Measurements from ENCODE around the gene TAGLN.
"Not testable (repeated sequence)": the region's sequence is repeated elsewhere in the genome, so short reads cannot be mapped to it uniquely, and the experiment has no call there.

Gene TAGLN

GRCh38 chr11:117180661-117181585 is 18.2 kb upstream of the TAGLN start:
- Histone ChIP-seq H2AFZ (ENCODE audit: low read depth) (no peak overlapping the region), H3K4me2 (no peak overlapping the region)

GRCh38 chr11:117181586-117182550 is 17.3 kb upstream of the TAGLN start:
- no peak for TF ChIP-seq CTCF (conservative IDR thresholded peaks at IDR 0.05; ENCODE audit: low read depth, low read length)
- Histone ChIP-seq H3K4me1 (ENCODE audit: low read depth, poor library complexity, severe bottlenecking) (peaks cover 19% of the 10 kb centered on the region), H3K79me2 (ENCODE audit: insufficient read depth, low read depth) (no peaks in the 10 kb centered on the region), H4K20me1 (ENCODE audit: insufficient read depth) (no peaks in the 10 kb centered on the region), H3K4me3 (IDR thresholded peaks at IDR 0.05; ENCODE audit: insufficient read depth, low read depth, low read length) (no peak overlapping the region), H2AFZ (ENCODE audit: low read depth) (no peak overlapping the region), H3K4me2 (no peak overlapping the region), H3K27me3 (ENCODE audit: insufficient read depth, low read depth) (no peaks in the 10 kb centered on the region), H3K36me3 (ENCODE audit: insufficient read depth) (no peaks in the 10 kb centered on the region), H3K27ac (no peak overlapping the region), H3K9ac (no peak overlapping the region)

More at GRCh38 chr11:117180661-117181585, 18.2 kb upstream of the TAGLN start:
- no peak for TF ChIP-seq CTCF (conservative IDR thresholded peaks at IDR 0.05; ENCODE audit: low read depth, low read length)
- Histone ChIP-seq H4K20me1 (ENCODE audit: insufficient read depth) (no peaks in the 10 kb centered on the region), H3K36me3 (ENCODE audit: insufficient read depth) (no peaks in the 10 kb centered on the region), H3K27ac (no peak overlapping the region), H3K4me3 (IDR thresholded peaks at IDR 0.05; ENCODE audit: insufficient read depth, low read depth, low read length) (no peak overlapping the region), H3K4me1 (ENCODE audit: low read depth, poor library complexity, severe bottlenecking) (peaks cover 19% of the 10 kb centered on the region), H3K27me3 (ENCODE audit: insufficient read depth, low read depth) (no peaks in the 10 kb centered on the region), H3K79me2 (ENCODE audit: insufficient read depth, low read depth) (no peaks in the 10 kb centered on the region), H3K9ac (no peak overlapping the region)

- no peak overlapping the region for H3K4me2 ChIP-seq
- H3K4me3 ChIP-seq (IDR thresholded peaks at IDR 0.05; ENCODE audit: insufficient read depth, low read depth, low read length): no peak overlapping the region
- H3K79me2 ChIP-seq (ENCODE audit: insufficient read depth, low read depth): no peaks in the 10 kb centered on the region
- H3K4me1 ChIP-seq (ENCODE audit: low read depth, poor library complexity, severe bottlenecking): peaks cover 19% of the 10 kb centered on the region
- no peaks in the 10 kb centered on the region for H3K36me3 ChIP-seq (ENCODE audit: insufficient read depth)
- TF ChIP-seq CTCF (conservative IDR thresholded peaks at IDR 0.05; ENCODE audit: low read depth, low read length): no peak
- H2AFZ ChIP-seq (ENCODE audit: low read depth): no peak overlapping the region
- no peaks in the 10 kb centered on the region for H4K20me1 ChIP-seq (ENCODE audit: insufficient read depth)
- H3K9ac ChIP-seq: no peak overlapping the region
- no peaks in the 10 kb centered on the region for H3K27me3 ChIP-seq (ENCODE audit: insufficient read depth, low read depth)
- H3K27ac ChIP-seq: no peak overlapping the region
These were observed 16.6 kb upstream of the TAGLN start for GRCh38 chr11:117182551-117182935.

GRCh38 chr11:117183178-117183577 is 16.0 kb upstream of the TAGLN start:
- not testable (repeated sequence) for H3K4me3 ChIP-seq (IDR thresholded peaks at IDR 0.05; ENCODE audit: insufficient read depth, low read depth, low read length); H4K20me1 ChIP-seq (ENCODE audit: insufficient read depth); H3K27me3 ChIP-seq (ENCODE audit: insufficient read depth, low read depth); H3K27ac ChIP-seq; H3K4me2 ChIP-seq; H3K36me3 ChIP-seq (ENCODE audit: insufficient read depth); H3K9ac ChIP-seq; H2AFZ ChIP-seq (ENCODE audit: low read depth); H3K79me2 ChIP-seq (ENCODE audit: insufficient read depth, low read depth)
- peaks cover 14% of the 10 kb centered on the region for H3K4me1 ChIP-seq (ENCODE audit: low read depth, poor library complexity, severe bottlenecking)
